ENCODE data around the gene CAPN15.
"Not testable (repeated sequence)": the region's sequence is repeated elsewhere in the genome, so short reads cannot be mapped to it uniquely, and the experiment has no call there.

Gene CAPN15

DNA sequence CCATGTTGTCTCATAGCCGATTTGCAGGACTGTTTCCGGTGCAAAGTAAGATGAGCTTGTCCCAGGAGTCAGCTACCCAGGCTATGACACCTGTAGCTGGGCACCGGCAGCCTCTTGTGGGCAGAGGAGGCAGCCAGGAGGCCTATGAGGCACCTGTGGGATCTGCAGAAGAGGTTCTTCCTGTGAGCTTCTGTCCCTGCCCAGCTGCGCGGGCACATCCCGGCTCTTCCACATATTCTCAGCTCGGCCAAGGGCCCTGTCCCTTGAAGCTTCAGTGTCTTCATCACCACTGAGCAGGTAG lies 21.3 kb upstream of the CAPN15 start:
- no peak for DNase-seq (ENCODE audit: low read depth, low spot score)

GRCh38 chr16:507527-507926 lies 20.0 kb upstream of the CAPN15 start:
- not testable (repeated sequence) for DNase-seq (ENCODE audit: low read depth, low spot score)

DNA sequence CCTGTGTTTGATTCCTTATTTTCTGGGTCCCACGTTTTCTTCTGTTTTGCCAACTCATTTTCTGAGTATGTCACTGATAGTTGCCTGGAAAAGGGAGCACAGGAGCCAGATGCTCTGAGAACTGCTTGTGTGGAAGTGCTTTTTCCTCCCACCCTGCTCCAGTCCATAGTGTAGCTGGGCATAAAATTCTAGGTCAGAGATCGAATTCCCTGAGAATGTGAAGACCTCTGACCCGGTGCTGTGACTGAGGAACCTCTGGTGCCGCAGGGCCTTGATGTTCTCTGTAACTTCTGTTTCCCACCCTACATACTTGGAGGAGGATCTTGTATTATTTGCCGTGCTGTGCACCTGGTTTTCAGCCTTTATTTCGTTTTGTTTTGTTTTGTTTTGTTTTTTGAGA lies 19.5 kb upstream of the CAPN15 start:
- no peak for DNase-seq (ENCODE audit: low read depth, low spot score)

GRCh38 chr16:508884-509736 lies 18.4 kb upstream of the CAPN15 start:
- DNase-seq (ENCODE audit: low read depth, low spot score), result no peak

GRCh38 chr16:510066-510825 lies 17.3 kb upstream of the CAPN15 start:
- DNase-seq (ENCODE audit: low read depth, low spot score), result no peak

- no peak for DNase-seq (ENCODE audit: low read depth, low spot score)
Measured at GRCh38 chr16:512802-513201, 14.7 kb upstream of the CAPN15 start.

DNA sequence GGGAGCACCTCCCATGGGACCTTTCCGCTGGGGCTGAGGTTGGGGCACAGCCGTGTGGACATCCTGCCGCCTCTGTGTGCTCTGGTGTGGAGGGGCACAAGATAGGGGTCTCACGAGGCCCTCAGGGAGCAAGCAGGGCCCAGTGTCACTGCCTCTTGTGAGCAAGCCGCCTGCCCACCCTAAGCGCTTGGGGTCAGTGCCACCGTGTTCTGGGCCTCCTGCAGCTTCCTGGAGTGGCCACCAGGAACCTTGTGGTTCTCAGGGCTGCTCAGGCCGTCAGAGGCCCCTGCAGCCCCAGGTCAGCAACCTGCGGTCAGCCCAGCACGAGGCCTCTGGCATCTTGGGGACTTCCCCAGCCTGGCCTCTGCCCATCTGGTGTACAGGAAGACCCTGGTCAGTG lies 13.6 kb upstream of the CAPN15 start:
- no peak for DNase-seq (ENCODE audit: low read depth, low spot score)

GRCh38 chr16:515175-515938 lies 12.2 kb upstream of the CAPN15 start:
- no peak for DNase-seq (ENCODE audit: low read depth, low spot score)

GRCh38 chr16:515939-516226 lies 11.6 kb upstream of the CAPN15 start:
- DNase-seq (ENCODE audit: low read depth, low spot score), result no peak

DNA sequence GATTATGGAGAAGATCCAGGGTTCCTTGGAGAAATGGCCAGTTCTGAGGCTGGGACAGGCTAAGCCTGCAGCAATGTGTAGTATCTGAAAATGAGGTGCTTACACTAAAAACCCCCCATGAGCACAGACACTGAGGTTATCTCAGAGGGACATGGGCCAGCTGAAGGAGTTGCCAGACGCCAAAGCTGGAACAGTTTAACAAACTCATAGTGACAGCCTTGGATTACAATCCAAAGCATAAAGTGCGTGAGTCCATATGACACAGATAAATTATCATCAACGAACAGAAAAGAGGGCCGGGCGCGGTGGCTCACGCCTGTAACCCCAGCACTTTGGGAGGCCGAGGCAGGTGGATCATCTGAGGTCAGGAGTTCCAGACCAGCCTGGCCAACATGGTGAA lies 11.2 kb upstream of the CAPN15 start:
- DNase-seq (ENCODE audit: low read depth, low spot score), result no peak

DNA sequence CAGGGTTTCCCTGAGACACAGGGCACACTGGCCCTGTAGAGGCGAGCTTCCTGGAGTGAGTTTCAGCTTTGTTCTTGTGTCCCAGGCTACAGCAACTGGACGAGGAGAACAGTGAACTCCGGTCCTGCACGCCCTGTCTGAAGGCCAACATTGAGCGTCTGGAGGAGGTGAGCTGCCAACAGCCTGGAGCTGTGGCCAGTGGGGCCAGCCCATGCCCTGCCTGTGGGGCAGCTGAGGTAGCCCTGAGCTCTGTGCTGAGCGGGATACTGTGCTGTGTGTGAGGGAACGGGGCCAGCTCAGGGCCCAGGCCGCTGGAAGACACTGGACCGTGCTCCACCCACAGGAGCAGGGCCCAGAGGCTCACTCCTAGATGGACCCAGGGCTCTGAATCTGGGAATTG lies 8.7 kb upstream of the CAPN15 start:
- no peak for DNase-seq (ENCODE audit: low read depth, low spot score)

- DNase-seq (ENCODE audit: low read depth, low spot score), result no peak
Measured at GRCh38 chr16:519425-519824, 8.1 kb upstream of the CAPN15 start.

DNA sequence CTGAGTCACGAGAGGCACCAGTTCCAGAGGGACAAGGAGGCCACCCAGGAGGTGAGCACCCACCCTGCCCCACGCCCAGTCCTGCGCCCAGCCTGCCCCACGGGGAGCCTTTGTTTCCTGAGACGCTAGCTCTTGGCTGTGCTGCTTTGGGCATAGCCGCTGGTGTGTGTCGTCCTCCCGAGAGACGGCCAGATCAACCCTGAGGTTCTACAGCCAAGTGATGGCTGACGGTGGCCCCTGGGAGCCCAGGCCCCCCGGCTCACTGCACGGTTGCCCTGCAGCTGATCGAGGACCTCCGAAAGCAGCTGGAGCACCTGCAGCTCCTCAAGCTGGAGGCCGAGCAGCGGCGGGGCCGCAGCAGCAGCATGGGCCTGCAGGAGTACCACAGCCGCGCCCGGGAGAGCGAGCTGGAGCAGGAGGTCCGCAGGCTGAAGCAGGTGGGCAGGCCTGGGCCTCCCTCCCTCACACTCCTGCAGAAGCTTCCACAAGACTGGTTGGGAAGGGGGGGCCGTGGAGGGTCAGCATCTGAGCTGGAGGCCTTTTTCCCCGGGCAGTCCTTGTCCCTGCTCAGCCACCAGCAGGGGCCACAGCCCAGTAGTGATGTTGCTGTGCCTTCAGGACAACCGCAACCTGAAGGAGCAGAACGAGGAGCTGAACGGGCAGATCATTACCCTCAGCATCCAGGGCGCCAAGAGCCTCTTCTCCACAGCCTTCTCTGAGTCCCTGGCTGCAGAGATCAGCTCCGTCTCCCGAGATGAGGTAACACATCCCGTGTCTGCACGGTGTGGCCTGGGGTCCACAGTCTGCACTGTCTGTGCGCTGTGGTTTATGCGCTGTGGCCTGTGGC lies 7.4 kb upstream of the CAPN15 start:
- DNase-seq (ENCODE audit: low read depth, low spot score), result no peak

GRCh38 chr16:520847-521246 lies 6.7 kb upstream of the CAPN15 start:
- no peak for DNase-seq (ENCODE audit: low read depth, low spot score)

DNA sequence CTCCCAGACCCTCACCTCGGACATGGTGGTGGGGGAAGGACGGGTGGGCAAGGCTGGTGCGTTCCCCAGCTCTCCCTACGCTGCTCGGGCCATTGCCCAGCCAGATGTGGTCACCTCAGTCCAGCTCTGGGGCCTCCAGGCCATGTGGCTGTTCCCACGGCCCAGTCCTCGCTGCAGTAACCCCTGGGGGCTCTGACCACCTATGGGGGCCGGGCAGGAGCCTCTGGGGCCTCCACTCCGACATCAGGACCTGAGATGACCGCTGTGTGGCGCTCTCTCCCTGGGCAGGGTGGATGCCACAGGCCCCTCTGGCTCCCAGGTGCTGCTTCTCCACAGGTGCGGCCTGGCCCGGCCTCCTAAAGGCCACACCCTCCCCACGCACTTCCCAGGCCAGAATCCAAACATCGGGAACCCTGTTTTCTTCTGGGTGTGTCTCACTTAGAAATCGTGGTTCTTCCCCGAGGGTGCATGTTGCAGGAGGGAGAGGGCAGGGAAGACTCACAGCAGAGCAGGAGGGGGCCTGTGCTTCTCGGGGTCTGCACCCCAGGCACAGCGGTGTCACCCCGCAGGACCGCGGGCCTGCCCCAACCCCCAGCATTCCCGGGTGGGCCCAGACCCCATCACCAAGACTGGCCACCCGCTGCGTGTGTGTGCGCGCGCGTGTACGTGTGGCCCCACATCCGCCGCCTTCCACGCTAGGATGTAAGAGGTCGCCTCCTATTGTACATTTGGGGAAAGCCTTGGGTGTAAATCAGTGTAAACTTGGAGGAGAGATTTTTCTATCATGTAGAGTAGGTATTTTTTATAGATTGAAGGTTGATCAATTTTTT lies 5.9 kb upstream of the CAPN15 start:
- DNase-seq (ENCODE audit: low read depth, low spot score), result no peak

GRCh38 chr16:522320-523096 lies 5.0 kb upstream of the CAPN15 start:
- DNase-seq (ENCODE audit: low read depth, low spot score), result no peak

- DNase-seq (ENCODE audit: low read depth, low spot score), result no peak
Measured at GRCh38 chr16:523097-523741, 4.3 kb upstream of the CAPN15 start.

DNA sequence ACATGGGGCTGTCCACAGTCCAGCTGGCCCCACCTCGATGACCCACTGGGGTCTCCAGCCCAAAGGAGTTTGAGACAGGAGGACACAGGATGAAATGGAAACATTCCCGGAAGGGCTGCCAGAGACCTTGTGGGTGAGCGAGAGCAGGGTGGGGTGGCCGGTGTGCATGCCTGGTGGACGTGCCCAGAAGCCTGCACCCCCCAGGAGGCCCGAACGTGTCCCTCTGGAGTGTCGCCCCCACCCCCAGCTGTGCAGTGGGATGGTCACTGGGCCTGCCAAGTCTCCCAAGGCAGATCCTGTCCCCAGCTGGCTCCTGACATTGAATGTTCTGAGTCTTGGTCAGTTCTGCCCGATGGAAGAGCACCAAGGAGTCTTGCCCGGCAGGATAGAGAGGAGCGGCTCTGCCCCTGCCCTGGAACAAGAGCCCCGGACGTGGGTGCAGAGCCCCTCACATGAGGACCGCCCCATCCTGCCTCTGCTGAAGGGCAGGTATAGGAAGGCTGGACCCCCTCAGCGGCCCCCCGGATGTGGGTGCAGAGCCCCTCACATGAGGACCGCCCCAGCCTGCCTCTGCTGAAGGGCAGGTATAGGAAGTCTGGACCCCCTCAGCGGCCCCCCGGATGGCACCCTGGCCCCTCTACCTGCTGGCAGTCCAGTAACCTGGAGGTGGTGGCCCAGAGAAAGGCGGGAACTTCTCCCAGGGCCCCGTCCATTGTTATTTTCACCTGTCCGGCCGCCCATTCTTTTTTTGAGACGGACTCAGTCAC lies 3.1 kb upstream of the CAPN15 start:
- no peak for DNase-seq (ENCODE audit: low read depth, low spot score)

- no peak for DNase-seq (ENCODE audit: low read depth, low spot score)
Measured at GRCh38 chr16:525123-525519, 2.4 kb upstream of the CAPN15 start.

Data from activated naive CD8-positive, alpha-beta T cell treated with anti-CD3 and anti-CD28 coated beads, Interleukin-2, amount 50 U/mL, for 16 hours (primary cell).